ENCODE results near the gene C11orf21. TPM values are rescaled to one million over a fixed set of nuclear protein-coding genes. Genes with fewer than 3 reads are reported as not detected.

Gene C11orf21
- polyA plus RNA-seq, 3 donors, result 0.67 to 1.1 (median 0.82) TPM

DNA sequence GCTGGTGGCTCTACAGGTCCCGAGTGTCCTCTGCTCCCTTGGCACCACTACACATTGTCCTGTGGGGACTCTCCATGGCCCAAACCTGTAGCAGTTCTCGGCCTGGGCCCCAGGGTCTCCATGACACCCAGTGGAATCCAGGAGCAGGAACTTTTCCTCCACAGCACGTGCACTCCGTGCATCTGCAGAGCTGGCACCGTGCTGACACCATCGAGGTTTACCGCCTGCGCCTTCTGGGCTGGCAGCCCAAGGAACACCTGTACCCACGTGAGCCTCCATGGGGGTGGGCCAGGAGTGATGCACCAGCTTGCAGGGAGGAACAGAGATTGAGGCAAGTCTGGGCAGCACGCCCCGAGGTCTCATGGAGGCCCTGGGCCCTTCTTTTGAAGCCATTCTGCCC lies 25.3 kb upstream of the C11orf21 start:
- DNase-seq (ENCODE audit: extremely low read depth in 1 of 11, low read depth in 9 of 11, low spot score in 4 of 11), result no peak

DNA sequence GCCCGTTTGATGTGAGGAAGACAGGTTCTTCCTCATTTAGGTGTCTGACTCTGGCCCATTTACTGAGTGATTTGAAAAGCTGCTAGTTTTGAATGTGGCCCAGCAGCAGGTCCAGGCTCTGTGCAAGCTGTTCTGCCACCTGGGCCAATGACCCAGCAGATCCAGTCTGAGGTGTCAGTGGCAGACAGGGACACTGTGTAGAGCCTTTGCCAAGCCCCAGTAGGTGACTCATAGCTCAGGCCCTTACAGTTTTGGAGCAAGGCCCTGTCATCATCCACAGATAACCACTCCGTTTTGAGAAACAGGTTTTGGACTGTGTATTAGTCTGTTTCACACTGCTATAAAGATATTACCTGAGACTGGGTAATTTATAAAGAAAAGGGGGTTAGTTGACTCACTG lies 24.0 kb upstream of the C11orf21 start:
- no peak for DNase-seq (ENCODE audit: extremely low read depth in 1 of 11, low read depth in 9 of 11, low spot score in 4 of 11)

DNA sequence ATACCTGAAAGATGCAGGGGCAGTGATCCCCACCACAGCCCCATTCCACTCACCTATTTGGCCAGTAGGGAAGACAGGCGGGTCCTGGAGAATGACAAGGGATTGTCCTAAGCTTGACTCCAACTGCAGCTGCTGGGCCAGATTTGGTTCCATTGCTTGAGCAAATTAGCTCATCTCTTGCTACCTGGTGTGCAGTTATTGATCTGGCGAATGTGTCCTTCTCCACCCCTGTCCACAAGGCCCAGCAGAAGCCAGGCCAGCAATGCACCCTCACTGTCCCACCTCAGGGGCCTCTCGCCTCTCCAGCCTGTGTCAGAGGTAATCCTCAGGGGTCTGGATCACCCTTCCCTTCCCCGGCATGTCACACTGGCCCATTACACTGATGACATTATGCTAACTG lies 23.4 kb upstream of the C11orf21 start:
- no peak for DNase-seq (ENCODE audit: extremely low read depth in 1 of 11, low read depth in 9 of 11, low spot score in 4 of 11)

DNA sequence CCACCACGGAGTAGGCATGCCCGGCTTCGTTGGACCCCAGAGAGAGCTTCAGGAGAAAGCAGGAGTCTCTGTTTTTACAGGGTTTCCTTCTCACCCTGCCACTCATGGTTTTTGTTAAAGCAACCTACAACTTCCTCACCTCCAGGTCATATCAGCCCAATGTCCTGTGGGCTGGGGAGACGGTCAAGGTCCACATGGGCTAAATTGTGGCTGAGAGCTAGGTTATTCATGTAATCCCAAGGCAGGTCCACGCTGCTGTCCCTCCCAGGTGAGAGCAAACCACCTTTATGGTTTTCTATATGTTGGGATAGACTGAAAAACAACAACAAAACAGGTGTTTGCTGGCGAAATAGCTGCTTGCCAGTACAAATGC lies 19.6 kb upstream of the C11orf21 start:
- DNase-seq (ENCODE audit: extremely low read depth in 1 of 11, low read depth in 9 of 11, low spot score in 4 of 11), result no peak

DNA sequence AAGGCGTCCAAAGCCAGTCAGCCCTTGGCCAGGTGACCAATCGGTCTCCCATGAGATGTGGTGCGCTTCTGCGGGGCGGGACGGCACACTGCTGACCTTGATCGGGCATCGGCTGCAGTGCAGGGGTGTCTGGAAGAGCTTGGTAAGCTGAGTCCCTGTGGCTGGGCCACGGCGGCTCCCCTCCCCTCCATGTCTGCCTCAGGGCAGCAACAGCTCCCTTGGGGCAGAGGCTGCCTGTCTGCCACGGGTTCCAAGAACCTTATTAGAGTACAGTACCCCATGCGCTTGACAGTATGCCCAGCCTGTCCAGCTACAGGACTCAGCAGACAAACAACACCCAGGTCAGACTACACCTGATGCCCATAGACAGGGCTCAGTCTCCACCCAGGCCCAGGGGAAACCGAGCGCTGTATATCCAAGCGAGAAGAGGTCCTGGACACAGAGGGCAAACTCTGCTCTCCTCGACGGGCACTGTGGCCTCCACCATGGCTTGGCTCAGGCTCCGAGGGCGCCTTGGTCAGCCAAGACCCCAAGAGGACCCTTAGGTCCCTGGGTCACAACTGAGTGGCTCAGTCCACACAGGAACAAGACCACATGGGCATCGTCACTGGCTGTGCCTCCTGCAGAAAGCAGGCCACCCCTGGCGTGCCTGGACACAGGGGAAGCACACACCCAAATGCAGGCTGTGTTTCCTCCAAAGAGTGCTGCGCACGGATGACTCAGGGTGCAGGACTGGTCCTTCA lies 19.0 kb upstream of the C11orf21 start:
- no peak for DNase-seq (ENCODE audit: extremely low read depth in 1 of 11, low read depth in 9 of 11, low spot score in 4 of 11)

DNA sequence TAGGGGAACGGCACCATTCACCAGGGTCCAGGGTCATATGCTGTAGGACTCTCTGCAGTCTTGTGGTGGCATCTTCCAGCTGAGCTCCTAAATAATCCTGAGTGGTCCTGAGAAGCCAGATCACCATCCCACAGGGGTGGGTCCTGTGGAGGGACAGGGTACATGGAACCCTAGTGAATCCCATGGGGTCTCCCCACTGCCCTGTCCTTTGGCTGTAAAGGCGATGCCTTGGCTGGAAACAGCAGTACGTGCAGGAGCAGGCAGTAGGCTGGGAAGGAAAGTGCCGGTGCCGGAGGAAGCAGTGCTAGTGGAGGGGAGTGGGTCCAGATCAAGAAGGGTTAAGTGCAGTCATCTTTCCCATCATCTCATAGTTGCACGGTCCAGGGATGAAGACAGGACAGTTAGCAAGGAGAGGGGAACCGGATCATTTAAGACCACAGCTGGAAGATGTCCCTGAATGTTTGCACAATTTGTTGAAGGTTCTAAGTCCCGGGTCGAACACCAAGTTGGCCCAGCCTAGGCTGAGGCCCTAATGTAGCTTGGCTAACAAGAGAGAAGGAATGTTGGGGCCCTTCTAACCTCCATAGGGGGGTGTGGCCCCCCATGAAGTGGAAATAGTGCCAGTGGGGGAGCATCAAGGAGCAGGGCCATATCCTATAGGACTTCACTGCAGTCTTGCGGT lies 18.2 kb upstream of the C11orf21 start:
- DNase-seq (ENCODE audit: extremely low read depth in 1 of 11, low read depth in 9 of 11, low spot score in 4 of 11), result no peak

DNA sequence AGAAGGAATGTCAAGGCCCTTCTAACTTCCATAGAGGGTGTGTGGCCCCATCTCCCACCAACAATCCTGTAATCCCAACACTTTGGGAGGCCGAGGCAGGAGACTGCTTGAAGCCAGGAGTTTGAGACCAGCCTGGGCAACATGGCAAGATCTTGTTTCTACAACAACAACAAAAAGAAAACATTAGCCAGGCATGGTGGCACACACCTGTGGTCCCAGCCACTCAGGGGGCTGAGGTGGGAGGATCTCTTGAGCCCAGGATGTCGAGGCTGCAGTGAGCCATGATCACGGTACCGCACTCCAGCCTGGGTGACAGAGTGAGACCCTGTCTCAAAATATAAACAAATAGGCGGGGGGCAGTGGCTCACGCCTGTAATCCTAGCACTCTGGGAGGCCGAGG lies 17.0 kb upstream of the C11orf21 start:
- DNase-seq (ENCODE audit: extremely low read depth in 1 of 11, low read depth in 9 of 11, low spot score in 4 of 11), result no peak

DNA sequence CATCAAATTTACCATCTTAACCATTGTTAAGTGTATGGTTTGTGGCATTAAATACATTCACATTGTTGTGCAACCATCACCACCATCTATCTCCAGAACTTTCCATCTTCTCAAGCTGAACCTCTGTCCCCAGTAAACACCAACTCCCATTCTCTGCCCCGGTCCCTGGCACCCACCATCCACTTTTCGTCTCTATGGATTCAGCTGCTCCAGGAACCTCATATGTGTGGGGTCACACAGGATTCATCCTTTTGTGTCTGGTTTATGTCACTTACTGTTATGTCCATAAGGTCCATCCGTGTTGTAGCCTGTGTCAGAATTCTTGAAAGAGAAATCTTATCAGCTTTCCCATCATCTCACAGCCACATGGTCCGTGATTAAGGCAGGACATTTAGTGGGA lies 16.4 kb upstream of the C11orf21 start:
- DNase-seq (ENCODE audit: extremely low read depth in 1 of 11, low read depth in 9 of 11, low spot score in 4 of 11), result no peak

DNA sequence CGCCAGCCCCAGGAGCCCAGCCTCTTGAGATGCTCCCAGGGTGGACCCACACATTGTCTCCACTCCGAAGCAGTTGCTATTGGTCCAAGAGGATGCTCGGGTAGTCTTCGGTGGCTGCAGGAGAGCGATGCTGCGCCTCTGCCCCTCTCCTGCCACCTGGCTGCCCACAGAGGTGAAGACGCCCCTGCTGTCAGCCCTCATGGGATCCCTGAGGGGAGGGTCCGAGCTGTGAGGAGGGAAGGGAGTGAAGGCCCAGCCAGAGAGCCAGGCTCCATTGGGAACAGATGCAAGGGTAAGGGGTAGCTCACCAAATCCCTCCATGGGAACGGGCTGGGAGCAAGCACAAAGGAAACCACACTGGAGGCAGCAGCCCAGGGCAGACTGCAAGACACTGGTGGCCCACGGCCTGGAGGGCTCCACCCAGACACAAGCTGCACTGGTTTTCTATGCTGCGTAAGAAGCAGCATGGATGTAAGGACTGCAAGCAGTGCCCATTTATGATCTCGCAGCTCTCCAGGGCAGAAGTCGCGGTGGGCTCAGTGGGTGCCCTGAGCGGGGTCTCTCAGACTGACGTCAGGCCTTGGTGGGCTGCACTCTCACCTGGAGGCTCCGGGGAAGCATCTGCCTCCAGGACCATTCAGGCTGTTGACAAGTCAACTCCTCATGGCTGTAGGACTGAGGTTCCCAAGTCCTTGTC lies 15.8 kb upstream of the C11orf21 start:
- DNase-seq (ENCODE audit: extremely low read depth in 1 of 11, low read depth in 9 of 11, low spot score in 4 of 11), result no peak

DNA sequence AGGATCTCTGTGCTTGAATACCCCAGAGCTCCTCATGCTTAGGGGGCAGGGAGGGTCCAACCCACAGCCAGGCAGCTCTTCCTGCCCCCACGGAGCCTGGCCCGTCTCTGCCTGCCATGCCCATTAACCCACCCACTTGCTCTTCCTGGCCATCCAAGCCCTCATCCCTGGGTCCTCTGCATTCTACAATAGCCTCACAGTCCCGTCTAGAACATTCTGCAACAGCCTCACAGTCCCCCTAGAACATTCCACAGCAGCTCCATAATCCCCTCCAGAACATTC lies 15.2 kb upstream of the C11orf21 start:
- DNase-seq (ENCODE audit: extremely low read depth in 1 of 11, low read depth in 9 of 11, low spot score in 4 of 11), result no peak

DNA sequence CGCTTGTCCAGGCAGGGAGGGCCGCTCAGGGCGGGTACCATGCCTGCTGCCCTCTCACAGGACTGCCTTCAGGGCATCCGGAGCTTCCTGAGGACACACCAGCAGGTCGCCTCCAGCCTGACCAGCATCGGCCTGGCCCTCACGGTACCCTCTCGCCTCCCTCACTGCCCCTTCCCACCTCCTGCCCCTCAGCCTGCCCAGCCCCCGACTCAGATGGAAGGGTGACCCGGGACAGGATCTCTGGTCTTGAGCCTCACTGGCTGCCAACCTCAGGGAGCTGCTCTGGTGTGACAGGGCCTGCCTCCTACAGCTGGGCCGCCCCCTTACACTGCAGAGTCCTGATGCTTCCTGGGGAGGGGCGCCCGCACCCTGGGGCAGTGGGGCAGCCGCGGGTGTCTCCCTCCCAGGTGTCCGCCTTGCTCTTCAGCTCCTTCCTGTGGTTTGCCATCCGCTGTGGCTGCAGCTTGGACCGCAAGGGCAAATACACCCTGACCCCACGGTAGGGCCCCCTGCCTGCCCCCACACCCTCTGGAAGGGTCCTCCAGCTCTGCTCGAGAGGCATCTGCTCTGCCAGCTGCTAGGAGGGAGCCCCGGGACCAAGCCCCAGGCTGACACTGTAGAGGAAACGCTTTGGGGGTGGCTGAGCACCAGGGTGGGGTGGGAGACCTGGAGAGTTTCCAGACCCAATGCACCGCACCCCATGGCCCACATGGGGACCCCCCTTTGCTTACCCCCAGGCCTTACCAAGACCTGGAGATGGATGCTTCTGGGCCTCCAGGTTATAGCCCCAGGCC lies 14.6 kb upstream of the C11orf21 start:
- no peak for DNase-seq (ENCODE audit: extremely low read depth in 1 of 11, low read depth in 9 of 11, low spot score in 4 of 11)

DNA sequence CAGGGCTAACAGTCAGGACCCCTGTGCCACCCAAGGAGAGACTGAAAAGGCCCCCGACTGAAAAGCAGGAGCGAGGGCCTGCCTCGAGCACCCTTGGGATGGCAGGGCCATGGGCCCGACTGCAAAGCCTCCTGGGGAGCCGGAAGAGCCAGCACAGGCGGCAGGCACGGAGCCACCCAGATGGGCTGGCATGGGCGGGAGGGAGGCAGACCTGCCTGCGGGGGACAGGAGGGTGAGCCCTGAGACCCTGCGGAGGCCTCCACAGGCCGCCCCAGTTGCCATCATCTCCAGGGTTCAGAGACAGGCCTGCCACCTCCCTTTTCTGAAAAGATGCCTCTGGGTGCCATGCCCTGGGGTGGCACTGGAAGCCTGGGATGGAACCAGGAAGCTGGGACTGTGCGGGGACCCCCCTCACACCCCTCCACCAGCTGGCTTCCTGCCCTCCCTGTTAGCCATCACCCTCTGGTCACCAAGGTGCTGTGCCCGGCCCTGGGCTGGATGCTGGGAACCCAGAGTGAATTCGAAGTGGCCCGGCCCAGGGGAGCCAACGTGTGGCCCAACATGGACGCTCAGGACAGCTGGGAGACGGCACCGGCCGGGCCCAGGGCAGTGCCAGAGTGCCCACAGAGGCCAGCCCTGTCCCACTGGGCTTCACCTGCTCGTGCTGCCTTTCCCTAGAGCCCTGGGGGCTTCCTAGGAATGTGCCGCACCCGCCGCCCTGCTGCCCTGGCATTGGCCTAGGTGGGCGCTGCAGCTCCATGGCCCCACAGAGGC lies 13.9 kb upstream of the C11orf21 start:
- DNase-seq (ENCODE audit: extremely low read depth in 1 of 11, low read depth in 9 of 11, low spot score in 4 of 11), result no peak

DNA sequence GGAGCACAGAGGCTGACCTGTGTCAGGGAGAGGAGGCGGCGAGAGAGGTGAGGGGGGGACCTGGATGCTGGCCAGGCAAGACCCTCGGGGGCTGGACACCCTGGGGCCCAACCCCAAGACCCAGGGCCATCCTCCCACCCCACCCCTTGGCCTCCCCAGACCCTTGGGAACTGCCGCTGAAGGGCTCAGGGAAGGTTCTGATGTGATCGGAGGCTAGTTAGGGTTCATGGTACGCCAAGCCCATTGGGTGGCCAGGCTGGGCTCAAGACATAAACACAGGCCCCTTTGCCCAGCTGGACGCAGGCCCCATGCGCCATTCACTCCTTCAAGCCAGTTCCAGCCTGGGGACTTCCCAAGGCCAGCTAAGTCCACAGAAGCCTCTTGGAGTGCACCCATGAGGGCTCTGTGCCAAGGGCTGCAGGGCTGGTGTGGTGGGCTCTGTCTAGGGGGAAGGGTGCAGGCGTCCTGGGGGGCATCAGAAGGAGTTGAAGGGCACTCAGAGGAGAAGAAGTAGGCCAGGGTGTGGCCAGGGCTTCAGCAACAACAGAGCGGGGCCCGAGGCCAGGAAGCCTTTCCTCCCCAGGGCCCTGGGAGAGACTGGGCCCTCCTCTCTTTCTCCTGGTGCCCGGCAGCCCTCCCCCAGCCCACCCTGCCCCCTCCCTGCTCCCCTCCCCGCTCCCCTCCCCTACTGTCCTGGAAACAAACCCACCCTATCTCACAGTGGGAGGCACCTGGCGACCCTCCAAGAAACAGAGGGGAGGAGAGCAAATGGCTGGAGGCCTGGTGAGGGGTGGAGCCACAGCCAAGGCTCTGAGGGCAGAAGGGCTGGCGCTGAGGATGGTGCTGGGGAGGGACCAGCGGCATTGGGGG lies 13.0 kb upstream of the C11orf21 start:
- peak; percentile 60 to 91 (median 81) for DNase-seq (ENCODE audit: extremely low read depth in 1 of 11, low read depth in 9 of 11, low spot score in 4 of 11)

DNA sequence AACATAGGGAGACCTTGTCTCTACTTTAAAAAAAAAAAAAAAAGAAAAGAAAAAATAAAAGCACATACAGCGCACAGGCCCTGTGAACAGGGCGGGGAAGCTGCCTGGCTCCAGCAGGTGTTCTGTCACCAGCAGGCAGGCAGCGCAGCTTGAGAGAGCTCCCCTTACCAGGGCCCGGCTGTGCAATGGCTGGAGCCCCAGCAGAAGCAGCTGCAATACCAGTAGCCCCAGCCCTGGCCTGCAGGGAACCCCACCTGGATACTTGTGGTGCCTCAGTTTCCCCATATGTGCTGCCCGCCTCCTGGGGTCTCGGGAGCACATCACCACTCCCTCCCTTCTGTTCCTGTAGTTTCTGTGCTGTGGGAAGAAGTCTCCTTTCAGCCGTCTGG lies 12.4 kb upstream of the C11orf21 start:
- no peak for DNase-seq (ENCODE audit: extremely low read depth in 1 of 11, low read depth in 9 of 11, low spot score in 4 of 11)

DNA sequence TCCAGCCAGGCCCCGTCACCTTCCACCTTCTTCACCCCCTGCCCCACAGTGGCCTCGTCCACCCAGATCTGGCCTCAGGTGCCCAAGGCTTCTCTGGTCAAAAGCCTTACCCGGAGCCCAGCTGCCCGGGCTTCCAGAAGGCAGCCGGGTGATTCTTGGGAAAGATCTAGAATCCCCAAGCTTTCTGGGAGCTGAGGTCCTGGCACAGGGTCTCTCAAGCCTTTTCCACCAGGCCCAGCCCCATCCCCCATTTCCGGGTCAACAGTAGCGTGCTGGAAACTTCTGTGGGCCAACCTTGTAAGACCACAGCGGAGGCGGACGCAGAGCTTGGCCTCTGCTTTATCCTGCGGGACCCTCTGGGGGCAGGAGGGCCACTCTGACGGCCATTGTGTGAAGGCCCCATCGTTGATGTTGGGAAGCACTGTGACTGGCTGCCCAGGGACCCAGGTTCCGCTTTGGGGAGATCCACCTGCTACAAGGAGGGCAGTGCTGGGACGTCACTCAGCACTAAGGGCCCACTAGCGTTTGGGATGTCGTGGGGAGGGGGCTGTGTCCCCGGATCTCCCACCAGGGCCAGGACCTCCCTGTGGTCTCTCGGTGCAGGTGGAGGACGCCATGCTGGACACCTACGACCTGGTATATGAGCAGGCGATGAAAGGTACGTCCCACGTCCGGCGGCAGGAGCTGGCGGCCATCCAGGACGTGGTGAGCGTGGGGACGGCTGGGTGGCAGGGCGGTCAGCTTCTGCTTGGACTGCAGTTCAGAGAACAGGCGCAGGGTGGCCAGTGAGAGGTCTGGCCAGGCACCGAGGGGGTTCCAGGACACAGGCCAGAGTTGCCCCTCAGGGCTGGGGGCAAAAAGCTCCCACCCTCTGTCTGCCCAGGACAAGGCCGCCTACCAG lies 11.6 kb upstream of the C11orf21 start:
- DNase-seq (ENCODE audit: extremely low read depth in 1 of 11, low read depth in 9 of 11, low spot score in 4 of 11), result no peak

DNA sequence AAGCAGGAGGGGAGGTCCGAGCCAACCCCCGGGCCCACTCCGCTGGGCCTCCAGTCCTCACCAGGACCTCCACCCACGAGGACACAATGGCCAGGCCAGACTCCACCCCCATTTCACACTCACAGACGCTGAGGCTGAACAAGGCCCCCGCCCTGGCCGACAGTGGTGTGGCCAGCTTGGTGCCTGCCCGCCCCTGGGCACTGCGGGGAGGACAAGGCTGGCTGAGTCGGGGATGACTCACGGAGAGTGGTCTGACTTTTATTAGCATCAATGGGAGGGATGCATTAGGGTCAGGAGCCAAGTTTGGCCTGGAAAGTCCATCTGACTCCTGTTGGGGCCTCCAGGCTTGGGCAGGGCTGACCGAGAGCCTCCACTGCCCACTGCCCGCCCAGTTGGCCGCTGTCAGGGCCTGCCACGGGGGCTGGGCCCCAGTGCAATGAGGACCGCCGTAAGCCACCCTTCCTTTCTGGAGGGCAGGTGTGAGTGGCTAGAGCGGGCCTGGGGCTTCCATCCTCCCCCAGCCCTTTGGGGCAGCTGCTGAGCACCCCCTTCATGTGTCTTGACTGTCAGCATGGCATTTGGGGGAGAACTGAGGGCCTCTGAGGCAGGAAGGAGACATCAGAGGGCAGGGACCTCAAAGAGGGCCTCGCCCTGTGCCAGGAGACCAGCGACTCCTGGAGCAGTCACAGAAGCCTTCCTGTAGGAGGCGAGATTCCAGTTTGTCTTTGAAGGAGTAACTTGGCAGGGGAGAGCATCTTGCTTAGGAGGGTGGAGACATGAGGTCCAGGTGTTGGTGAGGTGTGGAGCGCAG lies 10.7 kb upstream of the C11orf21 start:
- DNase-seq (ENCODE audit: extremely low read depth in 1 of 11, low read depth in 9 of 11, low spot score in 4 of 11), result no peak

All from renal cortex interstitium (tissue), 11 donors.